Esophagus squamous epithelium (tissue), 5 donors: Measurements from ENCODE around the gene ABCG5. TPM values are rescaled to one million over a fixed set of nuclear protein-coding genes. Genes with fewer than 3 reads are reported as not detected.

Source experiments
- DNase-seq: peaks from one replicate; lab custom pipeline; 2025; lab: John Stamatoyannopoulos, UW
- H3K27ac ChIP-seq, 4 donors: fragments of 200-600 bp; sonication (generic); one replicate each; pipeline ENCODE4 v1.5.1; 2016 to 2019; ENCODE audit warnings: mild to moderate bottlenecking in 1 of 4
- H3K27me3 ChIP-seq, 4 donors: fragments of 200-600 bp; sonication (generic); 1 replicate in 3 of 4; 2 replicates in 1 of 4; pipeline versions ENCODE4 v1.5.1 to v1.6.0; 2017 to 2021; ENCODE audit warnings: antibody characterized with exemption in 1 of 4
- H3K36me3 ChIP-seq, 3 donors: fragments of 200-600 bp; sonication (generic); one replicate each; pipeline ENCODE4 v1.5.1; 2016 to 2019
- H3K4me1 ChIP-seq, 3 donors: fragments of 200-600 bp; sonication (generic); one replicate each; pipeline ENCODE4 v1.5.1; 2017 to 2019
- H3K4me3 ChIP-seq, 4 donors: fragments of 200-600 bp; sonication (generic); 1 replicate in 3 of 4; 2 replicates in 1 of 4; pipeline ENCODE4 v1.5.1; 2016 to 2019; ENCODE audit warnings: mild to moderate bottlenecking in 2 of 4, moderate library complexity in 1 of 4
- H3K9me3 ChIP-seq, 3 donors: fragments of 200-600 bp; sonication (generic); one replicate each; pipeline ENCODE4 v1.5.1; 2016 to 2019
- CTCF ChIP-seq, 6 experiments: fragments of 450-650 bp in 4 of 6; fragments of 200-600 bp in 2 of 6; sonication (generic) in 2 of 6; IDR thresholded peaks; one replicate each; pipeline ENCODE4 v1.5.1; 2016 to 2019; ENCODE audit warnings: antibody characterized with exemption in 6 of 6, mild to moderate bottlenecking in 4 of 6, moderate library complexity in 4 of 6
- POLR2A ChIP-seq, 4 donors: fragments of 450-650 bp; IDR thresholded peaks; one replicate each; pipeline ENCODE4 v1.6.1; 2017; ENCODE audit warnings: antibody characterized with exemption in 4 of 4, mild to moderate bottlenecking in 4 of 4, moderate library complexity in 3 of 4
- WGBS, 2 donors: methylation state at CpG; one replicate each; pipeline ENCODE4 v1.1.5; 2018; 5-methylcytosine and 5-hydroxymethylcytosine counted together
- intact Hi-C: fragments of 100-400 bp; cut with DNase I; formaldehyde crosslinking; loops from one replicate; pipeline ENCODE4 v1.15.0; 2022
- total RNA-seq, 4 donors: library from RNA; depleted of rRNA; stranded (reverse); fragments of >200 nt; gene quantifications; one replicate each; pipeline ENCODE4 v1.1.0, GENCODE V29; 2016
- donor health status: DM: yes; HTN: yes; CAD: no.

ABCG5 gene
- total RNA-seq, 4 donors from 2014 or later, result not detected

GRCh38 chr2:43845181-43845580 lies 6.5 kb upstream of the ABCG5 start:
- WGBS, 2 donors, result 63 to 74% methylated on average over 1 of the region's 1 CpG
- Histone ChIP-seq H3K27ac (no peak overlapping the region), H3K27me3 (peaks cover 0 to 12% (median 0%) of the 10 kb centered on the region in 4 donors), H3K4me3 (no peak overlapping the region), H3K4me1 (no peaks in the 10 kb centered on the region), H3K36me3 (no peaks in the 10 kb centered on the region), H3K9me3 (no peaks in the 10 kb centered on the region)
- TF ChIP-seq POLR2A (IDR thresholded peaks at IDR 0.05), result no peak
- no peak for TF ChIP-seq CTCF (IDR thresholded peaks at IDR 0.05)
- no peak for DNase-seq
- intact Hi-C loops, result no loop called here

GRCh38 chr2:43842866-43843226 lies 4.2 kb upstream of the ABCG5 start:
- DNase-seq, result no peak
- WGBS, 2 donors, result 80 to 81% methylated on average over 9 of the region's 9 CpGs
- intact Hi-C loops, result no loop called here
- Histone ChIP-seq H3K27ac (no peak overlapping the region), H3K4me1 (no peaks in the 10 kb centered on the region), H3K27me3 (peaks cover 0 to 10% (median 0%) of the 10 kb centered on the region in 4 donors), H3K36me3 (no peaks in the 10 kb centered on the region), H3K9me3 (no peaks in the 10 kb centered on the region), H3K4me3 (no peak overlapping the region)
- TF ChIP-seq POLR2A (IDR thresholded peaks at IDR 0.05), result no peak
- no peak for TF ChIP-seq CTCF (IDR thresholded peaks at IDR 0.05)

DNA sequence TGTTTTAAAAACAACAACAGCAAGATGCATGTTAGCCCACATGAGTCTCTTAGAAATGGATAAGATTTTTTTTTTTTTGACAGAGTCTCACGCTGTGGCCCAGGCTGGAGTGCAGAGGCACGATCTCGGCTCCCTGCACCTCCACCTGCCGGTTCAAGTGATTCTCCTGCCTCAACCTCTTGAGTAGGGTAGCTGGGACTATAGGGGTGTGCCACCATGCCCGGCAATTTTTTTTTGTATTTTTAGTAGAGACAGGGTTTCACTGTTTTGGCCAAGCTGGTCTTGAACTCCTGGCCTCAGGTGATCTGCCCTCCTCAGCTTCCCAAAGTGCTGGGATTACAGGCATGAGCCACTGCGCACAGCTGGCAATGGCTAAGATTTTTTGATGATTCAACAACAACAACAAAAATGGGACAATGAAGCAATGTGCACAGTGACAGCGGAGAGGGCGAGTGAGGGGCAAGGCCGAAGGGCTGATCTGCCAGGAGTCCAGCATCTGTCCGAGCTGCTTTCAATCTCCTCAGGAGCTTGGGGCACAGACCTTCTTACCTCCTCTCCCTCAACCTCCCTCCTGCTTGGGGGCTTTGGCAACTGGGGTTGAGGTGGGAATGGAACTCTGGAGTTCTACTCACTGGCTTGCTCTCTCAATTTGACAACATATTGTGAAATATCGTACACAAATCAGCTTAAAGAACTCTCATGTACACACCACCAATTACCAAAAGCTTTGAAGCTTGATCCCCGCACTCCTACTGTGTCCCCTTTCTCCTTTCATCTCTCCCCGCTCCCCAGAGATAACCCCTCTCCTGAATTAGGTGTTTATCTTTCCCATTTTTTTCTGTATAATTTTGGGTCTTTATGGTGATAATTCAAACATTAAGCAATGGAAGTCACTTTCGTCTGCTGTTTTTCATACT lies 3.6 kb upstream of the ABCG5 start:
- no peak for TF ChIP-seq POLR2A (IDR thresholded peaks at IDR 0.05)
- Histone ChIP-seq H3K4me1 (no peaks in the 10 kb centered on the region), H3K4me3 (no peak overlapping the region), H3K9me3 (no peaks in the 10 kb centered on the region), H3K27me3 (peaks cover 0 to 4% (median 0%) of the 10 kb centered on the region in 4 donors), H3K36me3 (no peaks in the 10 kb centered on the region), H3K27ac (no peak overlapping the region)
- intact Hi-C loops, result no loop called here
- 84 to 87% methylated on average over 13 to 14 of the region's 14 CpGs for WGBS, 2 donors
- DNase-seq, result no peak

- intact Hi-C loops, result no loop called here
- Histone ChIP-seq H3K36me3 (no peaks in the 10 kb centered on the region), H3K4me3 (no peak overlapping the region), H3K27ac (no peak overlapping the region), H3K4me1 (no peaks in the 10 kb centered on the region), H3K9me3 (no peaks in the 10 kb centered on the region), H3K27me3 (peaks cover 0 to 3% (median 0%) of the 10 kb centered on the region in 4 donors)
- DNase-seq, result no peak
- WGBS, 2 donors, result 33 to 67% methylated on average over 3 to 4 of the region's 5 CpGs
- TF ChIP-seq POLR2A (IDR thresholded peaks at IDR 0.05) (no peak), CTCF (IDR thresholded peaks at IDR 0.05) (no peak)
Observed at GRCh38 chr2:43840965-43841364, 2.3 kb upstream of the ABCG5 start.

GRCh38 chr2:43839776-43840564 lies 1.3 kb upstream of the ABCG5 start:
- 78 to 79% methylated on average over 14 of the region's 14 CpGs for WGBS, 2 donors
- no peaks in the 10 kb centered on the region for H3K9me3 ChIP-seq
- H3K27ac ChIP-seq, result no peak overlapping the region
- H3K36me3 ChIP-seq, result no peaks in the 10 kb centered on the region
- DNase-seq, result no peak
- TF ChIP-seq CTCF (IDR thresholded peaks at IDR 0.05) (no peak), POLR2A (IDR thresholded peaks at IDR 0.05) (no peak)
- intact Hi-C loops, result no loop called here
- peaks cover 0 to 13% (median 0%) of the 10 kb centered on the region in 4 donors for H3K27me3 ChIP-seq
- no peaks in the 10 kb centered on the region for H3K4me1 ChIP-seq
- H3K4me3 ChIP-seq, result no peak overlapping the region
